Stimulated activated CD8-positive, alpha-beta memory T cell treated with anti-CD3 and anti-CD28 coated beads, Interleukin-2, amount 100 ng/mL, for 1 hour (primary cell): ENCODE results near the gene SYNJ1.
"Not testable (repeated sequence)": the region's sequence is repeated elsewhere in the genome, so short reads cannot be mapped to it uniquely, and the experiment has no call there.

Source experiments
- DNase-seq, 2 donors: peaks; one replicate each; pipeline ENCODE4 v3.0.0-alpha.2; 2020; ENCODE audit warnings: low read depth in 2 of 2

SYNJ1 gene

DNA sequence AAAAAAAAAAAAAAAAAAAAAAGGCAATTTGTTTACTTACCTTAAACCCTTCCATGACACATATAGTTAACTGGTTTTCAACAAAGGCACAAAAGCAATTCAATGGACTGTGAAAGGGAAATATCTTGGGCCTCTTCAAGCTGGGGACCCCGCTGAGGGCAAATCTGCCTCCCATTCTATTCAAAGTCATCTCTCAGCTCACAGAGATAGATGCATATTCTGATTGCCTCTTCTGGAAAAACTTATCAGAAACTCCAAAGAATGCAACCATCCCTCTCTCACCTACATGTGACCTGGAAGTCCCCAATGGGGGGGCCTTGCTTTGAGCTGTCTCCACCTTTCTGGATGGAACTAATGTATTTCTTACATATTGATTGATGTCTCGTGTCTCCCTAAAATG, 12.1 kb upstream of the SYNJ1 start:
- no peak for DNase-seq

DNA sequence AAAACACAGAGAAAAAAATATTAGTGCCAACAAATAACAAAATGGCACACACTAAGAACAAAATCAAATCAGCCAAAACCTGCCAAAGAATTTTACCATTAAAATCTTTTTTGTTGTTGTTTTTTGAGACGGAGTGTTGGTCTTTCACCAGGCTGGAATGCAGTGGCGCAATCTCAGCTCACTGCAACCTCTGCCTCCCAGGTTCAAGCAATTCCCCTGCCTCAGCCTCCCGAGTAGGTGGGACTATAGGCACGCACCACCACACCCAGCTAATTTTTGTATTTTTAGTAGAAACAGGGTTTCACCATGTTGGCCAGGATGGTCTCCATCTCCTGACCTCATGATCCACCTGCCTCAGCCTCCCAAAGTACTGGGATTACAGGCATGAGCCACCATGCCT, 8.3 kb upstream of the SYNJ1 start:
- DNase-seq: not testable (repeated sequence)

- DNase-seq: no peak
These were observed 7.7 kb upstream of the SYNJ1 start for GRCh38 chr21:32735524-32735923.

DNA sequence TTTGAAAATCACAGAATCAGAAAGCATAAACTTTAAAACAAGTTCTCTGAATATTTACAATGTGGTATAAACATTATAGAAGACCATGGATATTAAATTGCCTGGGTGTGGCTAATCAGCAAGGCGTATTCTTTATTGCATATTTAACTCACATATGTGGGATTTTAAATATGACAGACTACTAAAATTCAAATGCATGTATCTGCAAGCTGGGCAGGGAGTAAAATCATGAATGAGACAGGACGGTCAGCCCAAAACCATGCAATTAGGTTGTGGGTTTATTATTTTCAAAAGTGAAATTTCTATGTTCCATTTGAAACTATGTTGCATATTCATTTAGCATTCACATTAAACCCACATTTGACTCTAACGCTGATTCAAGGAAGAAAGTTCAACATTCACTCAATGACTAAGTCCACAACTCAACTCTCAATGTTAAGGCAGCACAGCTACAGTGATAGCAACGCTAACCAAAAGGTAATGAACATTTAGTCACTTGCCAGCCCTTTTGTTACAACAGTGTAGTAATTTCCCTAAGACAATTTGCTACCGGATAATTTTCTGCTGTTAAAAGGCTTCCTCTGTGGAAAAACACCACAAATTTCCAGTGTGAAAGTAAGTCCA, 6.3 kb upstream of the SYNJ1 start:
- DNase-seq: no peak

DNA sequence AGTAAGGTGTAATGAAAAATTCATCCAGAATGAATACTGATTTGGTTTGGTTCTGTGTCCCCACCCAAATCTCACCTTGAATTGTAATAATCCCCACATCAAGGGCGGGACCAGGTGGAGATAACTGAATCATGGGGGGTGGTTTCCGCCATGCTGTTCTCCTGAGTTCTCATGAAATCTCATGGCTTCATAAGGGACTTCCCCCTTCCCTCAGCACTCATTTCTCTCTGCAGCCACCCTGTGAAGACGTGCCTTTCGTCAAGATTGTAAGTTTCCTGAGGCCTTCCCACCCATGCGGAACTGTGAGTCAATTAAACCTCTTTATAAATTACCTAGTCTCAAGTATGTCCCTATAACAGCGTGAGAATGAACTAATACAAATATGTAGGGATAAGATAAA, 5.5 kb upstream of the SYNJ1 start:
- DNase-seq: no peak

- no peak for DNase-seq
These were observed 4.7 kb upstream of the SYNJ1 start for GRCh38 chr21:32732544-32732943.

GRCh38 chr21:32728848-32729247, 1.0 kb upstream of the SYNJ1 start:
- DNase-seq: no peak

DNA sequence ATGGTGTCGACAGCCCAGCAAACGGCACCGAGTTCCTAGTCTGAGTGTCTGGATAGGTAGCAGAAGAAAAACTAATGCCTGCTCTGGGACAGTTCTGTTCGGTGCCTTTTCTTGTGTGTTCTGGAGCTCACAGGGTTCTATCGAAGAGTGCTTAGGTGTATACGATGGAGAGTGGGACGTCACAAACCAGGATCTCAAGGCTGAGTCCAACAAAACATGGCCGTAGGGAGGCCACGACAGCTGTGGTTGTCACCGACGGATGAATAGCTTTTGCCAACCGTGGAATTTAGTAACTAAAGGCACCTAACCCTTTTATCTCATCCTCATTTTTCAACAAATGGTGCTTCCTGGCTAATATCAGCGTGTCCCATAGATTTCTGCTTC, 635 bp upstream of the SYNJ1 start:
- no peak for DNase-seq

- no peak for DNase-seq
These were observed 750 bp downstream of the SYNJ1 start for GRCh38 chr21:32726839-32727686.

GRCh38 chr21:32719085-32719484, 8.7 kb downstream of the SYNJ1 start:
- DNase-seq: no peak

DNA sequence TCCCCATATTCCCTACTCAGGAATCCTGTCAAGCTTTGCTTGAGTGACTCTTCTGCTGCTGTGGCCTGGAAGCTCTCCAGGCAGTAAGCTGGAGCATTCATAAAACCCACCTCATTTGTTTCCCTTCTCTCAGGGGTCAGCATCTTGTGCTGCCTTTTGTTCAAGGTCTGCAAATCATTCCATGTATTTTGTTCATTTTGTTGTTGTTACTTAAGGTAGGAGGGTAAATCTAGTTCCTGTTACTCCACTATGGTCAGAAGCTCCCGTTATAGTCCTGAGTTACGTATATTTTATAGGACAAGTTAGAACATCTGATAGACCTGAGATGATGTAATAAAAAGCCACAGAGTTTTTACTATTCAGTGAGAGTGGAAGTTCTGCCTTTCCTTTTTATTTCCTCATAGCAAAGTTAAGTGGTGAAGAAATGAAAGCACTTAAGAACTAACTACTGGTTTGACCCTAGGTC, 9.9 kb downstream of the SYNJ1 start:
- no peak for DNase-seq

- DNase-seq: no peak
These were observed 11.3 kb downstream of the SYNJ1 start for GRCh38 chr21:32716486-32716885.

GRCh38 chr21:32713726-32714125, 14.1 kb downstream of the SYNJ1 start:
- no peak for DNase-seq

- no peak for DNase-seq
These were observed 15.2 kb downstream of the SYNJ1 start for GRCh38 chr21:32712641-32713040.

- no peak for DNase-seq
These were observed 15.8 kb downstream of the SYNJ1 start for GRCh38 chr21:32712043-32712442.

DNA sequence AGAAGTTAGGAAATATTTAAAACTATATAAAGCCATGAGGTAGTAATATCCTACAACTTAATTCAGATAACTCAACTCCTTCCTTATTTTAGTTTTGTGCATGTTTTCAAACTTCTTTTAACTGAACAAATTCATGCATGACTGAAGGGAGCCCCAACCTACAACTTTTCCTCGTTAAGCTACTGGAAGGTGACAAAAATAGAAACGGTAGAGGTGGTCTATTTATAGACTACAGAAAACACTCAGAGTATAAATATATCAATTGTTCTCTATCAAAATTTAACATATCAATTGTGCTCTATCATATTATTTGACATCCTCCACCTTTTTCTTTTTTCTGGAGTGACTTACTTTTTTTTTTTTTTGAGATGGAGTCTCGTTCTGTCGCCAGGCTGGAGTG, 16.8 kb downstream of the SYNJ1 start:
- DNase-seq: no peak

- DNase-seq: no peak
These were observed 17.6 kb downstream of the SYNJ1 start for GRCh38 chr21:32710069-32710784.

DNA sequence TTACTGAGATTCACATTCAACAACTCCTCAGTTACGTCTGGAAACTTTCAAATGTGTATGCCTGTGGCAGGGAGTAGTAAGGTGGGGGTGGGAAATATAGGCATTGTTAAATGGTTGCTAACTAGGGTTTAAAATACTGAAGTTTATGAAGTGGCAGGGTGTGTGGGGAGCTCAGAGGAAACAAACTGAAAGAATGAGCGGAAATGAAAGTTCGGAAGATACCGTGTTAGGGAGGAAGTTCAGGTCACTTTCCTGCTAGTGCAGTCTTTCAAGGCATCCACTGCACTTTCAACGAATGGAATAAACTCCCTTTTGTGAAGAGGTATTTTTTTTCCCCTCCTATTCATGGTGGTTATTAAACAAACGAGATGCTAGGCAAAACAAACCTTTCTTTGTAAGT, 19.7 kb downstream of the SYNJ1 start:
- DNase-seq: no peak

- no peak for DNase-seq
These were observed 21.9 kb downstream of the SYNJ1 start for GRCh38 chr21:32705901-32706300.

GRCh38 chr21:32705139-32705538, 22.7 kb downstream of the SYNJ1 start:
- no peak for DNase-seq

GRCh38 chr21:32702702-32703101, 25.1 kb downstream of the SYNJ1 start:
- no peak for DNase-seq

DNA sequence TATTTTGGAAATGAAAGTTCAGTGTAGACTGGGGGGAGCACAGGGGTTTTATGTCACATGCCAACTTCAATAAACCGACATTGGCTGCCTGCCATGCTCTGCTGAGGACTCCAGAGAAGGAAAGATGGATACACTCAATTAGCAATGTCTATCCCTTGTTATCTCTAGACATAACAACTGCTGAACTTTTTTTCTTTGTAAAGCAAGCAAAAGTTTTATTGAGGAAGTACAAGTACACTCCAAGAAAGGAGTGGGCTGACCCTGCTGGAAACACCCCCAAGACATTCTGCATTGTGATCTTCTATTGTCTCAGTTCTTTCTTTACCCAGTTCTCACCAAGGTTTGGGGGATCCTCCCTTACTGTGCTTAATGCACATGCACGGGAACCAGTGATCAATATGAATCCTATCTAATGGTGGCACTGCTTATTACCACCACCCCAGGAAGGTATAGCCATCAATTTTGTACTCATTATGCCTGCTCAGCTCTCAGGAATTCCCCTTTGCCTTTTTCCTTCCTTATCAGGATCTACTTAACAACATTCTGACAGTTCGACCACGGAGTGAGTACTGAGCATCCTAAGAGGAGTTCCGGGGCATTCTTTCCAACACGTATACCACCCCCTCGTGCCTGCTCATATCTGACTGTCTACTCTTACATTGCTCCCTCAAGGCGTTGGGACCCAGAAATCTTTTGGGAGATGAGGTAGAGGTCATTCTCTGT, 28.7 kb downstream of the SYNJ1 start:
- DNase-seq: no peak
